DND-41 (cell line): ENCODE results near the gene TAF9.

ENCODE experiments used
- CTCF ChIP-seq: IDR thresholded peaks from 2 replicates; pipeline ENCODE4 v1.5.1; 2012; ENCODE audit warnings: borderline replicate concordance, low read length, moderate library complexity, mild to moderate bottlenecking; ENCODE audit not compliant: poor library complexity, severe bottlenecking; ENCODE audit errors: extremely low read depth
- EZH2 ChIP-seq: IDR thresholded peaks from 3 replicates; pipeline ENCODE4 v1.6.1; 2012; ENCODE audit warnings: borderline replicate concordance, low read depth, mild to moderate bottlenecking, moderate library complexity, low read length, inconsistent platforms; ENCODE audit not compliant: severe bottlenecking

- TF ChIP-seq CTCF (no peak), EZH2 (no peak)
Observed at GRCh38 chr5:69326365-69326764, 43.0 kb downstream of the TAF9 start.
